GM12878 (cell line): Measurements from ENCODE around the gene PROM1. TPM values are rescaled to one million over a fixed set of nuclear protein-coding genes. Genes with fewer than 3 reads are reported as not detected.

Experiments
- ATAC-seq: fragments of 200-7000 bp; cut with Tn5 transposase; 3 replicates; pipeline ENCODE4 v1.9.1; 2020; ENCODE audit warnings: mild to moderate bottlenecking, moderate library complexity
- BruUV-seq: library from RNA; stranded (reverse); fragments of 400-500 nt; replicated peaks from 2 replicates; lab custom pipeline; 2021; lab: Mats Ljungman, UMichigan
- CTCF ChIA-PET: fragments of 300-600 bp; sonication (Branson Sonifier 250); formaldehyde crosslinking; extraction: SDS; loops from one replicate; lab custom pipeline; 2021; ENCODE audit warnings: inconsistent platforms; lab: Yijun Ruan, JAX
- POLR2A ChIA-PET: fragments of 350-600 bp; formaldehyde crosslinking; extraction: SDS; loops from one replicate; lab custom pipeline; 2021; ENCODE audit warnings: inconsistent platforms; lab: Charles Lee
- RAD21 ChIA-PET: fragments of 300-600 bp; sonication (Branson Sonifier 250); formaldehyde crosslinking; loops from one replicate; lab custom pipeline; 2023; ENCODE audit warnings: antibody characterized with exemption; ENCODE audit not compliant: unreplicated experiment; lab: Charles Lee
- SMC1A ChIA-PET: fragments of 300-600 bp; sonication (Branson Sonifier 250); formaldehyde crosslinking; loops from one replicate; lab custom pipeline; 2023; ENCODE audit not compliant: unreplicated experiment, uncharacterized antibody; lab: Charles Lee
- DNase-seq: peaks from one replicate; pipeline ENCODE4 v3.0.0-alpha.2; 2011; ENCODE audit warnings: low read depth, low spot score
- FAIRE-seq: peaks from 3 replicates; lab custom pipeline; 2011; peaks lifted over from hg19 to GRCh38; lab: Jason Lieb, UNC
- H2AFZ ChIP-seq: 2 replicates; pipeline ENCODE4 v1.6.0; 2011; ENCODE audit warnings: low read depth, low read length, control low read depth; ENCODE audit not compliant: control insufficient read depth
- H3K27ac ChIP-seq: 2 replicates; pipeline ENCODE4 v1.5.1; 2011; ENCODE audit warnings: control low read depth; ENCODE audit not compliant: control insufficient read depth, insufficient read depth
- H3K27me3 ChIP-seq, 2 experiments: replicated peaks in 1 of 2; 2 replicates each; pipeline versions ENCODE4 v1.6.0 to v1.6.1; 2011; ENCODE audit warnings: low read length in 1 of 2; ENCODE audit not compliant: control insufficient read depth in 2 of 2, insufficient read depth in 2 of 2
- H3K36me3 ChIP-seq, 2 experiments: 2 replicates each; pipeline ENCODE4 v1.5.1; 2011; ENCODE audit warnings: low read length in 1 of 2; ENCODE audit not compliant: control insufficient read depth in 2 of 2, insufficient read depth in 2 of 2
- H3K4me1 ChIP-seq: 2 replicates; pipeline ENCODE4 v1.6.1; 2011; ENCODE audit warnings: mild to moderate bottlenecking, low read length, moderate library complexity, mixed read lengths; ENCODE audit not compliant: control insufficient read depth, insufficient read depth
- H3K4me2 ChIP-seq: 2 replicates; pipeline ENCODE4 v1.6.0; 2011; ENCODE audit warnings: control low read depth; ENCODE audit not compliant: control insufficient read depth, insufficient read depth
- H3K4me3 ChIP-seq: fragments of 200-600 bp; sonication (generic); 2 replicates; pipeline ENCODE4 v1.5.1; 2016
- H3K79me2 ChIP-seq: 2 replicates; pipeline ENCODE4 v1.6.0; 2011; ENCODE audit warnings: low read length; ENCODE audit not compliant: control insufficient read depth, insufficient read depth
- H3K9ac ChIP-seq: 2 replicates; pipeline ENCODE4 v1.8.0; 2011; ENCODE audit warnings: low read length, control low read depth, mixed read lengths; ENCODE audit not compliant: control insufficient read depth, insufficient read depth
- H3K9me3 ChIP-seq: replicated peaks from 3 replicates; pipeline ENCODE4 v1.5.1; 2011; ENCODE audit warnings: mild to moderate bottlenecking, low read length; ENCODE audit not compliant: control insufficient read depth, insufficient read depth
- H4K20me1 ChIP-seq: 2 replicates; pipeline ENCODE4 v1.6.0; 2011; ENCODE audit not compliant: control insufficient read depth, insufficient read depth
- ATF7 ChIP-seq: fragments of 450-650 bp; IDR thresholded peaks from 2 replicates; pipeline ENCODE4 v1.6.1; 2016; ENCODE audit warnings: low read depth, mild to moderate bottlenecking
- CHD4 ChIP-seq: fragments of 200-600 bp; sonication (generic); IDR thresholded peaks from 2 replicates; pipeline ENCODE4 v1.6.1; 2016; ENCODE audit warnings: mild to moderate bottlenecking
- E4F1 ChIP-seq: fragments of 450-650 bp; IDR thresholded peaks from 2 replicates; pipeline ENCODE4 v1.6.1; 2018; ENCODE audit warnings: borderline replicate concordance, mild to moderate bottlenecking; ENCODE audit not compliant: partially characterized antibody
- EED ChIP-seq: sonication (generic); IDR thresholded peaks from 2 replicates; pipeline ENCODE4 v1.6.1; 2016; ENCODE audit warnings: antibody characterized with exemption, low read depth
- IKZF2 ChIP-seq, 2 experiments: fragments of 450-650 bp; IDR thresholded peaks; 2 replicates each; pipeline ENCODE4 v1.6.1; 2017; ENCODE audit warnings: mild to moderate bottlenecking in 2 of 2, moderate library complexity in 2 of 2
- POU2F2 ChIP-seq: IDR thresholded peaks from 3 replicates; pipeline ENCODE4 v1.6.1; 2011; ENCODE audit warnings: low read depth, mild to moderate bottlenecking, low read length, borderline replicate concordance
- SIN3A ChIP-seq: IDR thresholded peaks from 2 replicates; pipeline ENCODE4 v1.6.1; 2012; ENCODE audit warnings: low read depth, low read length, improper control_type of control experiment
- WGBS: methylation state at CpG from one replicate; pipeline ENCODE4 v1.1.6; 2016; ENCODE audit warnings: low lambda C conversion rate; ENCODE audit not compliant: insufficient replicate concordance, insufficient coverage; ENCODE audit errors: missing lambda C conversion rate; 5-methylcytosine and 5-hydroxymethylcytosine counted together
- in situ Hi-C: fragments of 300-500 bp; cut with MboI; formaldehyde crosslinking; loops from 9 replicates; pipeline ENCODE4 v1.14.3; 2018; ENCODE audit warnings: mixed read lengths
- intact Hi-C: fragments of 100-400 bp; cut with micrococcal nuclease; formaldehyde crosslinking; loops from one replicate; pipeline ENCODE4 v1.14.2; 2022; ENCODE audit not compliant: unreplicated experiment
- polyA plus RNA-seq, 11 experiments: library from polyadenylated mRNA; depleted of rRNA in 4 of 11; unstranded in 6 of 11; stranded (reverse) in 5 of 11; fragments of >200 nt; fragmentation: Nextera tagmentation in 4 of 11; fragmentation: Illumina TruSeq in 1 of 11; extraction: Ambion mirVana in 4 of 11; extraction: Trizol in 1 of 11; gene quantifications; 1 replicate in 1 of 11; 2 replicates in 10 of 11; pipeline versions ENCODE4 v1.2.1 to v1.2.3, GENCODE V29; 2011 to 2016; ENCODE audit warnings: inconsistent platforms in 2 of 11, missing spikeins in 2 of 11, low read depth in 1 of 11
- total RNA-seq, 4 experiments: library from RNA; depleted of rRNA in 3 of 4; stranded (reverse); fragments of >200 nt in 3 of 4; fragmentation: Illumina TruSeq in 1 of 4; extraction: Trizol in 1 of 4; gene quantifications; 2 replicates each; pipeline versions ENCODE4 v1.2.1 to v1.2.3, GENCODE V29; 2013 to 2021

Gene PROM1
- total and polyA plus RNA-seq, 10 of the 15 experiments (the other 5 are each of a cell fraction or from before 2014, with no cell fraction given): 0.08 to 0.31 (median 0.18) TPM; not detected in 7

- TF ChIP-seq SIN3A: no peak
- no peak for TF ChIP-seq CHD4
- TF ChIP-seq E4F1: no peak
- no peak for TF ChIP-seq POU2F2
- no peak for TF ChIP-seq ATF7
- TF ChIP-seq EED: no peak
- TF ChIP-seq IKZF2 (IDR thresholded peaks at IDR 0.05): no peak
- no peaks in the 10 kb centered on the region; the same call in 2 of the 3 replicates for H3K9me3 ChIP-seq
- H3K9ac ChIP-seq: no peak overlapping the region
- ATAC-seq: no peak
- no peaks in the 10 kb centered on the region for H3K4me1 ChIP-seq
- in situ Hi-C loops (no loop called here), intact Hi-C loops (no loop called here)
- no peak overlapping the region for H3K4me3 ChIP-seq
- ChIA-PET CTCF (interaction anchor here (0.7 to 1.4 kb wide), 2 partner anchors 53 to 691 kb away, joined by 4 to 6 read pairs; no protein-coding TSS in a partner anchor), SMC1A (interaction anchor here (3.3 kb wide), 1 partner anchor 53 kb away, joined by 14 read pairs; no protein-coding TSS in a partner anchor), POLR2A (no interaction called here), RAD21 (no interaction called here)
- H4K20me1 ChIP-seq: no peaks in the 10 kb centered on the region
- no peak overlapping the region for H3K4me2 ChIP-seq
- H3K27me3 ChIP-seq: no peaks in the 10 kb centered on the region; a peak in 1 of 4 replicates
- DNase-seq: no peak
- H2AFZ ChIP-seq: no peak overlapping the region
- no TSS peak for BruUV-seq
- H3K36me3 ChIP-seq: no peaks in the 10 kb centered on the region
- no peak overlapping the region for H3K27ac ChIP-seq
- WGBS: 32% methylated on average over 10 of the region's 10 CpGs
- FAIRE-seq: no peak
- H3K79me2 ChIP-seq: no peaks in the 10 kb centered on the region
Measured at GRCh38 chr4:15935504-15936402, 148.1 kb downstream of the PROM1 start.
